Middle frontal gyrus (tissue), 1 donor: Measurements from ENCODE around the gene CD164.
"Not testable (repeated sequence)": the region's sequence is repeated elsewhere in the genome, so short reads cannot be mapped to it uniquely, and the experiment has no call there.

Experiments
- DNase-seq: peaks from one replicate; pipeline ENCODE4 v3.0.0-alpha.2; 2015; ENCODE audit warnings: low spot score; ENCODE audit errors: extremely low spot score

CD164 gene

DNA sequence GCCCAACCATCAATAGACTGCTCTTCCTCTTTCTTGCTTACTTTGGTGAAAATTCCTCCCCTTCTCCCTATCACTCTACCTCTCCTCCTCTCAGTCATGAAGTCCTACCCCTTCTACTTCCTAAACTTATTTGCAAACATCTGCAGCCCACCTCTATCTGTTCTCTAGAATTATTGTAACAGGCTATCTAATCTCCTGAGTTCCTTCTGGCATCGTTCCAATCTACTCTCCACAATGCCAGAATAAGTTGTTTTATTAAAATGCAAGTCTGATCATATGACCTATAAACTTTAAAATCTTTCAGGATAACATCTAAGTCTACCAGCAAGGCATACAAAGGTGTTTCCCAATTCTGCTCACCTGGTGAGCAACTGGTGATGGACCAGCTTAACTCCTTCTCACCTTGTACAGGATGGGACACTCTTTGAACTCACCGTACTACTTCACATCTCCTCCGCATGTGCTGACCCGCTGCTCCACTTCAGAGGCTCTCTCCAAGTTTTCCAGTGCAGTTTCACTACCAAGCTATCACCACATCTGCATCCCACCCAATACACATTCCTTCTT, 7.9 kb downstream of the CD164 start:
- no peak for DNase-seq

DNA sequence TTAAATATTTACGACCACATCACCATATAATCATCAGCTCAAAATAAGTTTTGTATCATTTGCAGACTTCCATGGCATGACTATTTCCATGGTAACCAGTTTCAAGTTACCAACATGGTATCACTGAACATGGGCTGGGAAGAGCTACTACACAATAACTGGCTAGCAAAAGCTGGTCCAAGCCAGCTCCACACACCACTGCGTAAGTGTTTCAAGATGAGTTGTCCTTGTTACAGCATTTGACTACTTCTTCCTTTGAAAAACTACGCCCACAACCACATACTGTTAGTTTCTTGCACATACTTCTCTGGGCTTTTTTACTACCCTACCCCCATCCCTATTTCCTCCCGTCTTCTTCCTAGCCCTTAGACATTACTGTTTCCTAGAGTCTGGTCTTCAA, 8.5 kb downstream of the CD164 start:
- DNase-seq = no peak

DNA sequence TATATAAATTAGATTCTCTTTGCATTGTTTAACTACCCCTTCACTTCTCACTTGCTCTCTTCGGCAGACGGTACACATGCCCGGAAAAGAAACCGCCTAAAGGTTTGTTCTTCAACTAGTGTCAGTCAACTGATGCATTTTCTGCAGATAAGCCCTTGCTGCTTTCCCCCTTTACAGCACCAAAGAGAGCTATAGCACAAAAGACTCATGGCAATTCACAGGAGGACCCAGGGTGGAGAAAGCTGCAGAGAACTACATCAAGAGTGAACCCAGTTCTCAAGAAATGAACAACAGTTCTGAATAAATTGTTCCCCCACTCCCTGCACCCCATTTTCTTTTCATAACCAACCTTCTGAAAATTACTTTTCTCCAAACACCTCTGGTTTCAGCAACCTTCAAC, 8.9 kb downstream of the CD164 start:
- DNase-seq = no peak

DNA sequence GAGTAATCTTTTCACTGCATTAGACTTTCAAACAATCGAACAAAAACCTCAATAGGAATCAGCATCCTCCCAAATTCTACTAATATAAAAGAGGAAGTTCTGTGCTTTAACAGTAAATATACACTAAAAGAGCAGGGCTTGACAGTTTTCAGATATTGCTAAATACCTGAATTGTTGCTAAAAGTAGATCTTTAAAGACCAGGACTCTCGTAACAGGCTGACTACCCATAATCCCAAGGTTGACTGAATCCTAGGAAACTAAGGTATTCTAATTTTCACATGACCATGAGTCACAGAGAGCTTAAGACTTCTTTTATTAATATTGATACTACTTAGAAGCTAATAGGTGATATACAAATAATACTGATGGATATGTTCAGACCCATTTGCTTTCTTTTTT, 10.1 kb downstream of the CD164 start:
- DNase-seq = no peak

DNA sequence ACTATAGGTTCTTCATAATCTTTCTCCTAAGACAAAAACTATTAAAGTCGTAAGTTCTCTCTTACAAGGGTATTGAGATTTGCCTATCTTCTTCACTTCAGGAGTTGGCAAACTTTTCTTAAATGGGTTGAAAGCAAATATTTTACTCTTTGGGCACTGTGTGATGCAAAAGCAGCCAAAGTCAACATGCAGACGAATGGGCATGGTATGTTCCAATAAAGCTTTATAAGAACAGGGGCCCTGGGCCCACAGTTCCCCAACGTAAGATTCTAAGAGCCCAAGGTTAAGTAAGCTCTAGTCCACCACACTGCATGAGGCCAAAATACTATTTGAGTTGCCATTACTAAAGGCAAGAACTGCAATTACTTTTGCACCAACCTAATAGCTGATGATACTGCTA, 11.5 kb downstream of the CD164 start:
- DNase-seq = no peak

DNA sequence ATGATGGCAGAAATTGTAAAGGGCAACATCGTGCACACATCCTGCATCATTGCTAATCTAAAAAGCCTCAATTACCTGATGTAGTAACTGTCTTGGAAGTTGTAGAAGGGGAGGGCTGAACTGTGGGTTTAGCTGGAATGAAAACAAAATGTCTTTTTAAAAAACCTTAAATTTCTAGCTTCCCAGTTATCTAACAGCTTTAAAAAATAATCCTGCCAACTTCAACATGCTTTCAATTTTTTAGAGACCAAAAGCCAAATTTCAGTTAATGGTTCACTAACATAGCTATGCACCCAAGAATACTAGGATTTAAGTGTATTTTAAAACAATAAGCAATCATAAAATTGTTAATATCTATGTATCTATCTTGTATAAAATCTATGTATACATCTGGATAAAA, 11.9 kb downstream of the CD164 start:
- DNase-seq = no peak

DNA sequence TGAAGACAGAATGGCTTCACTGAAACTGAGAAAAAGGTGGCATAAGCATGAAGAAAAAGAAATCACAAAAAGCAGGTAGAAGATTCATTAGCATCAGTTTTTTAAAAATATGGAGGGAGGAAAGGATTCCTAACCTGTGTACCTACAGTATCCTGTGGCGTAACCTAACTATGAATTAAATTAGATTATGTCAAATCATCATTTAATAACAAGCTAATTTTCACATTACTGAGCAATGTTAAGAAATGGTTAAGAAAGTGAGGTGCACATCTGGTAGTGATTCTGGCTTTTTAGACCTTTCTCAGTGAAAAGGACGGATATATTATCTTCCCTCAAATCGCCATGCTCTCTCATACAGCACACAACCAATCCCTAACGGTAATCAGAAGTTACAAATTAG, 12.5 kb downstream of the CD164 start:
- DNase-seq = no peak

DNA sequence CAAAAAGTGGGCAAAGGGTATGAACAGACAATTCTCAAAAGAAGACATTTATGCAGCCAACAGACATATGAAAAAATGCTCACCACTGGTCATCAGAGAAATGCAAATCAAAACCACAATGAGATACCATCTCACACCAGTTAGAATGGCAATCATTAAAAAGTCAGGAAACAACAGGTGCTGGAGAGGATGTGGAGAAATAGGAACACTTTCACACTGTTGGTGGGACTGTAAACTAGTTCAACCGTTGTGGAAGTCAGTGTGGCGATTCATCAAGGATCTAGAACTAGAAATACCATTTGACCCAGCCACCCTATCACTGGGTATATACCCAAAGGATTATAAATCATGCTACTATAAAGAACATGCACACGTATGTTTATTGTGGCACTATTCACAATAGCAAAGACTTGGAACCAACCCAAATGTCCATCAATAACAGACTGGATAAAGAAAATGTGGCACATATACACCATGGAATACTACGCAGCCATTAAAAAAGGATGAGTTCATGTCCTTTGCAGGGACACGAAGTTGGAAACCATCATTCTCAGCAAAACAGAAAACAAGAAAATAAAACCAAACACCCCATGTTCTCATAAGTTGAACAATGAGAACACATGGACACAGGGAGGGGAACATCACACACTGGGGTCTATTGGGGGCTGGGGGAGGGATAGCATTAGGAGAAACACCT, 17.7 kb downstream of the CD164 start:
- DNase-seq = not testable (repeated sequence)

DNA sequence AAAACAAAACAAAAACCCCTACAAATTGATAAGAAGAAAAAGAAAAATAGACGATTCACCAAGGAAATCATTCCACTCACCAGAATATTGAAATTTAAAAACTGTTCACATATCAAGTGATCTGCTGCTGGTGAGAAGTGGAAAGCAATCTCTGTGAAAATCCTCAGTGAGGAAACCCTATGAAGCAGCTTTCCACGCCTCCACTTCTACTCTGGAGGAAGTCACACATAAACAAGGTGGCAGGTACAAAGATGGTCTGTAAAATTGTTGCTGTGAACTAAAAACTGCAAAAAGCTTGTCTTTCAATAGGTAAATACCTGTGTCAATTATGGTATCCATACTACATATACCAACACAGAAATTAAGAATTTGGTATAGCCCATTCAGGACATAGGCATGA, 18.5 kb downstream of the CD164 start:
- DNase-seq = no peak

DNA sequence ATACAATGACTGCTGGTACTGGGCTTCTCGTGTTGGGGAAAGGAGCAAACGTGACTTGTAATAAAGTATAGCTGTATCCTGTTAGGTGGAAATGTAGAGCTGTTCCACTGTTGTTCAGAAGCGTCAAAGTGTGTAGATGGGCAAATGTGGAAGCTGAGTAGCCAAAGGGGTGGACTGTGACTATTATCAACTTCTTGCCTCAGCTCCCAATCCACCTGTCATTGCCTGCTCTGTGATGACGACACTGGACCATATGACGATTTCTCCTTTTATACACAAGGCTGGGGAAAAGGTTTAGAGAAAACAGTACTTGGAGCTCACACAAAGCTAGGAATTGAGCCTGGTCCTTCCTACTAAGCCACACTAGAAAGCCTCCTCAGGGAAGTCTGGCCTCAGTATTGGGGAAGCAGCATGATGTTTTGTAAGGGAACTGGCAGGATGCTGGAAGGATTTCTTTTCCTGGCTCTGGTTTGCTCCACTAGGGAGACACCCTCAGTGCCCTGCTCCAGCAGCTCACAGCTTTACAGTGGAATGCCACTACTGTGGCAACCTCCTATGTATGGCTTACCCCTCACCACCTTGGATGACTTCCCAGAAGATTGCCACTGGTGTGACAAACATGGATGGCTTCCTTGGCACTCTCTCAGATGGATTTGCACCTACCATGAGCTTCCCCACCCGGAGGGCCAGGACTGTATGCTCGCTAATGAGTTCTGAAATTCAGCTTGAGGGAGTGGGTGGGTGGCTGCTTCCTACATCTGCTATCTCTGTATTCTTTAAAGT, 20.0 kb downstream of the CD164 start:
- no peak for DNase-seq

DNA sequence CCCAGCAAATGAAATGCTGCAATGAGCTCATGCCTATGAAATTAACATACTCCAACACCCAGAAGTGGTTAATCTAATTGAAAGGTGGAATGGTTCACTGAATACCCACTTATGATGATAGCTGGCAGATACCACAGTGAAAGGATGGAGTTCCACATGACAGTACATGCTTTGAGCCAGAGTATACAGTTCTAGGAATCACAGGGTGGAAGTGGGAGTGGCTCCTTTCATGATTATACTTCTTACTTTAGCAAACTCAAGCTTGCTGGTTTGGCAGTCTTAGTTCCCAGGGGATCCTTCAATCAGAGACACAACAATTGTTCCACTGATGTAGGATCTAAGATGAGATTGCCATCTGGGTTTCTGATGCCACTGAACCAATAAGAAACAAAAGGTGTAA, 21.5 kb downstream of the CD164 start:
- no peak for DNase-seq

DNA sequence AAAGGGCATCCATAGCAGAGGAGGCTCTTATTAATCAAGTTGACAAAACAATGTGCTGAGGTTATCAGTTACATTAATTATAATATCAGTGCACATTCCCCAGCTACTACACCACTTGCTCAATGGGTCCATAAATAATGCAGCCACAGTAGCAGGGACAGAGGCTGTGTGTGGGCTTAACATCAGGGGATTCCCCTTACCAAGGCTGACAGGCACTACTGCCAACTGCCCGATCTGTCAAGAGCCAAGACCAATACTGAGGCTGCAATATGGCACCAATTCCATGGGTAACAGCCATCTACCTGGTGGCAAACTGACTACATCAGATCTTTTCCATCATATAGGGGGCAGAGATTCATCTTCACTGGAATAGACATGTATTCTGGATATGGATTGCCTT, 22.0 kb downstream of the CD164 start:
- DNase-seq = no peak

DNA sequence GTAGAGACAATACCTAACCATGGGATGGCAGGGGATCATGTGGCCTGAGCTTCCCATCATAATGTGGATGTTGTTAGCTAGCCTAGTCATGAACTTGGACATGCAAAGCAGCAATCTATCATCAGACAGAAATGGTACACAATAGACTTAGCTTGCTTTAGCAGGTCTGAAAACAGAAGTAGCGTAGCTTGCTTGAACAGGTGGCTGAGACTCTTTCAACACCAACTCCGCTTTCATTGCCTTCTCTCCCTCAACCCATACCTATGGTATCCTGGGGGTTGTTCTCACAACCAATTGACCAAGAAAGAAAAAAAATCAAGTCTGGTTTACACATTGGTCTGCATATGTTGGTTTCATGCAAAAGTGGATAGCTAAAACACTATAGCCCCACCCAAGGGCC, 23.0 kb downstream of the CD164 start:
- DNase-seq = no peak

DNA sequence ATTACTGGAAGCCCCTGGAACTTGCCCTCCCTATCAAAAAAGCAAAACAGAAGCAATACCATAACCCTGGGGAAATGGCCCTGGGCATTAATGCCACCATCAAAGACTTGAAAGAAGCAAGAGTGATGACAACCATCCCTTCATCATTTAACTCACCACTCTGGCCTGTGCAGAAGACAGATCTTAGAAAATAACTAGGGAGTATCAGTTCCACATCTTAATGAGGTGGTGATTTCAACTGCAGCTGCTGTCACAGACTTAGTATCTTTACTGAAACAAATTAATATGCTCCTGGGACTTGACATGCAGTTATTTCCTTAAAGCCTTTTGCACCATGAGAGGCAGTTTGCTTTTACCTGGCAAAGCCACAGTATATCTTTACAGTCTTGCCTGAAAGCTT, 24.1 kb downstream of the CD164 start:
- DNase-seq = no peak

DNA sequence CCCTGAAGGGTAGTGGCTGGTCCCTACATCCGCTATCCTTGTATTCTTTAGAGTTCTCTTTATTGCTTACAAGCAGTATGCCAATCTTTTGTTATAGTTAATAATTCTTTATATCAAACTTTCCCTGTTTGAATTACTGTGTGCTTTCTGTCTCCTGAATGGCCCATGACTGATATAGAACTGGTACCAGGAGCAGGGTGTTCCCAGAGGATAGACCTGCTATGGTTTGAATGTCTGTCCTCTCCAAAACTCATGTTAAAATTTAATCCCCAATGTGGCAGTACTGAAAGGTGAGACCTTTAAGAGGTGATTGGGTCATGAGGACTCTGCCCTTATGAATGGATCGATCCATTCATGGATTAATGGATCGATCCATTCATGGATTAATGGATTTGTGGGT, 26.0 kb downstream of the CD164 start:
- DNase-seq = no peak

DNA sequence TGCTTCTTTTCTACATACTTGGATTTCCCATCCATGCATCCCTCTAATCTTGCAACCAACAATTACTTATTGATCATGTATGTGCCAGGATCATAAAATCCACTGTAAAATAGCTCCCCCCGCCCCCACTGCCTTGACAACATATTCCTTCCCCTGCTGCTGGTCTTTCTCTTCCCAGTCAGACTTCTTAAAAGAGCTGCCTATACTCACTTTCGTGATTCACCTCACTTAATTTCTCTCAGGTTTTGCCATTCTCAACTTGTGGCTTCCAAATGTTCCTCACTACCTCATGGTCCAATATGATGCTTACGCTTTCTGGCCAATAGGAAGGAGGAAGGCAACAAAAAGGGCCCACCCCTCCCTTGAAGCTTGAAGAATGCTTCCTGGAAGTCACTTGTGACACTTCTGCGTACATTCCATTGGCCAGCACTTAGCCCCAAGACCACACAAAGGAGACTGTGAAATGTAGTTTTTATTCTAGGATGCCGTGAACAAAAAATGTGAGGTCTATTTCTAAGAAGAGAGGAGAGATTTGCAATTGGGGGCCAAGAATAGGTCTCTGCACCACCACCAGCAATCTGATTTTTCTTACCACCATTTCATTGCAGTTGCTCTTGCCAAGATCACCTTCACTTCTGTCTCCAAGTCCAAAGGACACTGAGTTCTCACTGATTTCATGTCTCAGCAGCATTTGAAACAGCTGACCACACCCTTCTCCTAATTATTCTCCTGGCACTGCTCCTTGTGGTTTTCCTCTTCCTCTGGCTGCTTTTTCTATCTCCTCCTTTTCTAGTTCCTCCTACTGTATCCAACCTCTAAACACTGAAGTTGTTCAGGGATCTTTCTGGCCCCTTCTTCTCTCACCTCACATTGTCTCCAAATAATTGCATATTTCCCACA, 30.8 kb downstream of the CD164 start:
- DNase-seq = no peak

DNA sequence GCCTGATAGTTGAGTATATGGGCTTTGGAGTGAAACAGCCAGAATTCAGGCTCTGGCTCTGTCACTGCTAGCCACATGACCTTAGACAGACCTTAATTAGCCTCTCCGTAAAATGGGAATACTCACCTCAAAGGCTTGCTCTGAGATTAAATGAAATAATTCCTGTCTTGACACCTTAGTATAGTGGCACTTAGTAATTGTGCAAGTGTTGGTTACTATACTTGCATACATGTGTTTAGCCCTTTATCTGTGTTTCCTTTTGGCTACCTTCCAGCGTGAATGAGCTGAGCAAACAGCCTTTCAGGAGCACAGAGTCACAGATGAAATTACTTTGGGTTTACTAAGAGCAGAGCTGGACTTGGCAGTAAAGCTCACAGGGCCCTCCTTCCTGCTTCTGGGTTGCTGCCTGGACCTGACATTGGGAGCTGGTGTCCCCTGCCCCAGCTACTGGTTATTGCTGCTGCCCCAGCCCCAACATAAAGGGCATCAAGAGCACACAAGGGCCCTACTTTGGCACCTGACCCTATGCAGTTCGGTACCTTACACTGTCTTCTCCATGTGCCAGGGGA, 32.8 kb downstream of the CD164 start:
- DNase-seq = no peak

DNA sequence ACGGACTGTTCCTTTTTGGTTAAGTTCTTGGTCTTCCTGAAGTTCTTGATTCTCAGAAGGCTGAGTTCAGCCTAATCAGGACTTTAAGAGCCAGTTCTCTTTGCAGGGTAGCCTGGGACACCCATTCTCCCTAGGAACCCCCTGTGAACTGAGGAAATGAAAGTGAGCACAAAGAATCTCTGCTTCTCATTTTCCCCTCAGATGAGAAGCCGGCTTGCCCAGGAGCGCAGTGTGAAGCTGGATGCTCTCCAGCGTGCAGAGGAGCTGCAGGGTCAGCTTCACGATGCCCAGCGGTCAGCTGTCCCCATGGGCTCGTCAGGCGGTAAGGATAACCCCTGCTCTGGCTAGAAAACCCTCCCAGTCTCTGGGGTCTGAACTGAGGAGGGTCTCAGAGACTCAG, 34.0 kb downstream of the CD164 start:
- DNase-seq = no peak

DNA sequence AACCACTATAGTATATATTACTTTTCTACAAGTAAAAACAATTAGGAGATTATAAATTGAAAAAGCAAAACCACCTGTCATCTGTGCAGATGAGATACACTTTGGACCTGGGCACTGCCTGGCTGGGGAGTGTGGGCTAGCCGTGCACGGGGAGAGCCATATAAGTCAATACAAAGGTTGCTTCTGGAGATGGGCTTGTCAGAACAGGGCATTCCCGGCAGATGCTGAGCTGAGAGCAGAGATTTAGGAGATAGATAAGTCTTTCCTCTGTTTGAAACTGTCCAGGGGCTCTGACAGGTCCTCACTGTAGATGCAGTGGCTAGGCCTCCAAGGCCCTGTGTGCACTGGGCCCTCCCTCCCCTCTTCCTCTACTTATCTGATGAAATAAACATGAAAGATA, 34.5 kb downstream of the CD164 start:
- no peak for DNase-seq

DNA sequence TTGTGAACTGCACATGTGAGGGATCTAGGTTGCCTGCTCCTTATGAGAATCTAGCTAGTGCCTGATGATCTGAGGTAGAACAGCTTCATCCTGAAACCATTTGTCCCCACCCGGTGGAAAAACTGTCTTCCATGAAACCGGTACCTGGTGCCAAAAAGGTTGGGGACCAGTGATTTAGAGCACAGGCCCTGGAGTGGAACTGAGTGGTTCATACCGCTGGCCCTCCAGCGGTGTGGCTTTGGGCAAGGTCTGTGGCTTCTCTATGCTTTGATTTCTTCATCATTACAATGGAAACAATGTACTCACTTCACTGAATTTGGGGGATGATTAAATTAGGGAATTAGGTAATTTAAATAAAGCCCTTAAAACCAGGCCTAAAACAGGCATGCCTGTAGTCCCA, 36.3 kb downstream of the CD164 start:
- no peak for DNase-seq

DNA sequence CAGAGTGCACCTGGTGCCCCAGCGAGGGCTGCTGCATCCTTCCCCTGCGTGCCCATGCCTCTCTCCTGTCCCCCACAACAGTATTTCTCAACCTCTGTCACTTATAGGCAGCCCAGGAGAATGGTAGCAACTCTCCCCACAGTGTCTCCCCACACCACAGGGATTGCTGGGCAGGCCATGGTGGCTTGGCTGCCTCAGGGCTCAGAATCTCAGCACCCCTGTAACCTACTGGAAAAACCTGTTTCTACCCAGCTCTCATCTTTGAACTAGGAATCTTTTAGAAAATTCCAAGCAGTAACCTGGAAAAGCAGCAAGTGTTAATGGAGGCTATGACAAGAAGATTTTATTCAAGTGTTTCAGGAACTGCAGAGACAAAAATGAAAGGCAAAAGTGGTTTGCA, 38.0 kb downstream of the CD164 start:
- no peak for DNase-seq

DNA sequence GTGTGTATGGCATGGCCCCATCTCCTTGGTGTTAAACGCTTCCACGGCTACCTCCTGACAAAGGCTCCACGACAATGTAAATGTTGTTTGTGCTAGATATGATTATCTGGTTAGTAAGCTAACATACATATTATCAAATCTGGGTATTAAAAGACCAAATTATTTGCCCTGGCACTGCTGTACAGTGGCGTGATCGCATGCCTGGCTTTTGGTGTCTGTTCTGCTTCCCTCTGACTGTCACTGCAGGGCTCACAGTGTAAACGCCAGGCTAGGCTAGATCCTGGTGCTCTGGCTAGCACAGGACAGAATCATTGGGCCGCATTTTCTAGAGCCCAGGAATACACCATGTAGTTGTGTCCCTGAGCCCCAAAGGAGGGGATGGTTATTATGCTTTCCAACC, 38.7 kb downstream of the CD164 start:
- DNase-seq = no peak
